HepG2 (cell line): ENCODE results near the gene CD276. TPM values are rescaled to one million over a fixed set of nuclear protein-coding genes. Genes with fewer than 3 reads are reported as not detected.

Experiments used
- ATAC-seq: fragments of 200-7000 bp; cut with Tn5 transposase; 3 replicates; pipeline ENCODE4 v1.9.1; 2020; ENCODE audit warnings: mild to moderate bottlenecking, moderate library complexity
- BruUV-seq: library from RNA; stranded (reverse); fragments of 400-500 nt; replicated peaks from 2 replicates; lab custom pipeline; 2021; lab: Mats Ljungman, UMichigan
- CTCF ChIA-PET: fragments of 300-600 bp; formaldehyde crosslinking; extraction: SDS; loops from one replicate; lab custom pipeline; 2021; ENCODE audit warnings: low total read pairs, inconsistent platforms, low intra/inter-chr PET ratio; lab: Yijun Ruan, JAX
- POLR2A ChIA-PET: fragments of 350-600 bp; sonication (Branson Sonifier 250); formaldehyde crosslinking; loops from one replicate; lab custom pipeline; 2020; ENCODE audit warnings: antibody characterized with exemption, inconsistent platforms; lab: Yijun Ruan, JAX
- DNase-seq: peaks from one replicate; pipeline ENCODE4 v3.0.0-alpha.2; 2015; ENCODE audit warnings: low spot score
- FAIRE-seq: peaks from 3 replicates; lab custom pipeline; 2011; peaks lifted over from hg19 to GRCh38; lab: Jason Lieb, UNC
- H2AFZ ChIP-seq: one replicate; pipeline ENCODE4 v1.6.1; 2011; ENCODE audit warnings: low read length, inconsistent platforms
- H3K27ac ChIP-seq: fragments of 300-600 bp; 3 replicates; pipeline ENCODE4 v1.8.0; 2011; ENCODE audit warnings: mixed run types, mild to moderate bottlenecking, mixed read lengths, low read length, inconsistent platforms; ENCODE audit not compliant: insufficient read depth; ENCODE audit errors: extremely low read length
- H3K27me3 ChIP-seq, 2 experiments: fragments of 200-600 bp in 1 of 2; 2 replicates in 1 of 2; 3 replicates in 1 of 2; pipeline versions ENCODE4 v1.6.0 to v1.8.0; 2011; ENCODE audit warnings: low read length in 2 of 2, mild to moderate bottlenecking in 2 of 2, moderate library complexity in 2 of 2, inconsistent platforms in 1 of 2; ENCODE audit not compliant: insufficient read depth in 2 of 2, control insufficient read depth in 1 of 2
- H3K36me3 ChIP-seq, 2 experiments: fragments of 200-600 bp in 1 of 2; replicated peaks in 1 of 2; 2 replicates in 1 of 2; 3 replicates in 1 of 2; pipeline versions ENCODE4 v1.5.1 to v1.8.0; 2011; ENCODE audit warnings: low read length in 2 of 2, inconsistent platforms in 1 of 2; ENCODE audit not compliant: insufficient read depth in 2 of 2, control insufficient read depth in 1 of 2
- H3K4me1 ChIP-seq: 2 replicates; pipeline ENCODE4 v1.5.1; 2012; ENCODE audit warnings: low read length, inconsistent platforms; ENCODE audit not compliant: insufficient read depth
- H3K4me2 ChIP-seq: 2 replicates; pipeline ENCODE4 v1.6.0; 2011; ENCODE audit warnings: low read depth, low read length, inconsistent platforms
- H3K4me3 ChIP-seq, 3 experiments: fragments of 200-600 bp in 1 of 3; sonication (generic), shearing (Covaris generic) in 1 of 3; replicated peaks in 1 of 3; 2 replicates each; pipeline ENCODE4 v1.5.1; 2011 to 2016; ENCODE audit warnings: low read length in 3 of 3, inconsistent platforms in 2 of 3, low read depth in 2 of 3, mild to moderate bottlenecking in 2 of 3, control low read depth in 1 of 3, mixed read lengths in 1 of 3; ENCODE audit not compliant: insufficient read depth in 1 of 3
- H3K79me2 ChIP-seq: one replicate; pipeline ENCODE4 v1.6.1; 2011; ENCODE audit warnings: low read length, inconsistent platforms; ENCODE audit not compliant: insufficient read depth
- H3K9ac ChIP-seq: 2 replicates; pipeline ENCODE4 v1.6.0; 2011; ENCODE audit warnings: mild to moderate bottlenecking, low read depth, low read length, inconsistent platforms; ENCODE audit not compliant: insufficient read depth
- H3K9me3 ChIP-seq: 2 replicates; pipeline ENCODE4 v1.5.1; 2012; ENCODE audit warnings: mild to moderate bottlenecking, low read length
- H4K20me1 ChIP-seq: 2 replicates; pipeline ENCODE4 v1.6.0; 2011; ENCODE audit warnings: inconsistent platforms, mild to moderate bottlenecking, low read length, moderate library complexity; ENCODE audit not compliant: insufficient read depth
- NFYB ChIP-seq: sonication (generic); formaldehyde crosslinking; IDR thresholded peaks from 2 replicates; pipeline ENCODE4 v1.4.0; 2020; ENCODE audit warnings: missing genetic modification reagents
- NR2F2 ChIP-seq: IDR thresholded peaks from 2 replicates; pipeline ENCODE4 v1.6.1; 2012; ENCODE audit warnings: low read depth, inconsistent platforms, borderline replicate concordance
- REL ChIP-seq: sonication (generic); formaldehyde crosslinking; conservative IDR thresholded peaks from 2 replicates; pipeline ENCODE4 v1.8.0; 2022; ENCODE audit warnings: mild to moderate bottlenecking, missing genetic modification reagents, moderate library complexity
- ZNF878 ChIP-seq: sonication (generic); formaldehyde crosslinking; IDR thresholded peaks from 2 replicates; pipeline ENCODE4 v1.8.1; 2023; ENCODE audit warnings: mild to moderate bottlenecking, missing genetic modification reagents, moderate library complexity
- WGBS: methylation state at CpG from one replicate; pipeline ENCODE4 v1.1.6; 2017; ENCODE audit warnings: low lambda C conversion rate; 5-methylcytosine and 5-hydroxymethylcytosine counted together
- in situ Hi-C: cut with HindIII; loops from 2 replicates; pipeline ENCODE4 v1.10.0; 2017; ENCODE audit warnings: low pct_unique_long_range_greater_than_20kb; ENCODE audit not compliant: extremely low pct_ligation_motif_present
- intact Hi-C: fragments of 100-400 bp; cut with micrococcal nuclease; formaldehyde crosslinking; loops from one replicate; pipeline ENCODE4 v1.10.0; 2022; ENCODE audit not compliant: unreplicated experiment
- polyA plus RNA-seq, 8 experiments: library from polyadenylated mRNA; depleted of rRNA in 3 of 8; stranded (reverse) in 7 of 8; unstranded in 1 of 8; fragments of >200 nt; fragmentation: Illumina TruSeq in 4 of 8; extraction: Trizol in 4 of 8; gene quantifications; 2 replicates each; pipeline versions ENCODE4 v1.2.1 to v1.2.3, GENCODE V29; 2011 to 2016; ENCODE audit warnings: low read depth in 4 of 8, missing spikeins in 1 of 8, mixed read lengths in 1 of 8; ENCODE audit not compliant: insufficient read depth in 1 of 8
- total RNA-seq, 5 experiments: library from RNA; depleted of rRNA; stranded (reverse); fragments of >200 nt; fragmentation: Illumina TruSeq; extraction: Trizol; gene quantifications; 2 replicates each; pipeline ENCODE4 v1.2.3, GENCODE V29; 2016; ENCODE audit warnings: low read depth in 1 of 5
- TF ChIP-seq, protein P1 (sequence below): sonication (generic); formaldehyde crosslinking; IDR thresholded peaks from 2 replicates; pipeline ENCODE4 v1.5.1; 2020; ENCODE audit warnings: mild to moderate bottlenecking, missing genetic modification reagents, borderline replicate concordance

CD276 gene
- total and polyA plus RNA-seq, 2 of the 13 experiments (the other 11 are each of a cell fraction or from before 2014, with no cell fraction given), result 24.6 to 55.2 TPM

DNA sequence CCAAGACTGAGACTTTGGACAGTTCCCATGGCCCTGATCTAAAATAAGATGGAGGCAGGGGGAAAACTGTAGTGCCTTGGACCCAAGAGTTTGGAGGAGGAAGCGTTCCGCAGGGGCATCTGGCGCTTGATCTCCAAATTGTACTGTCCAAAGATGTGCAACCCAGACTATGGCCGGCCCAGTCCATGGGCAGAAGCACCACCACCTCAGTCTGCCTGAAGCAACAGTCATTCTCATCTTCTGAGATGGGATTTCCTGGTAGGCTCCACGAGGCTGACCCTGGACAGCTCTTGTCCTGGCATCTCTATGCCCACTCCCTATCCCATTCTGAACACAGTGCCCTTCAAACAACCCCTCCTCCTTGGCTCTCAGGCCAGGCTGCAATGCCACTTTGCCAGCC, 65.3 kb downstream of the CD276 start:
- H3K27ac ChIP-seq, result no peak overlapping the region
- intact Hi-C loops (no loop called here), in situ Hi-C loops (no loop called here)
- no peak for FAIRE-seq
- no peak overlapping the region for H3K4me2 ChIP-seq
- ChIA-PET CTCF (no interaction called here), POLR2A (no interaction called here)
- no peak for DNase-seq
- peaks cover 3% of the 10 kb centered on the region; the same call in 1 of the 2 replicates for H4K20me1 ChIP-seq
- no TSS peak for BruUV-seq
- no peak overlapping the region for H3K9ac ChIP-seq
- no peaks in the 10 kb centered on the region for H3K79me2 ChIP-seq
- H3K9me3 ChIP-seq, result no peaks in the 10 kb centered on the region
- ATAC-seq, result no peak
- WGBS, result 8% methylated on average over 1 of the region's 5 CpGs
- no peaks in the 10 kb centered on the region for H3K4me1 ChIP-seq
- H3K36me3 ChIP-seq, result no peaks in the 10 kb centered on the region
- H3K27me3 ChIP-seq, result peaks cover 10 to 50% of the 10 kb centered on the region in 2 experiments; a peak in 4 of 5 replicates
- H3K4me3 ChIP-seq, result no peak overlapping the region
- H2AFZ ChIP-seq, result no peak overlapping the region
- TF ChIP-seq ZNF878 (CRISPR knock-in tag) (no peak), NR2F2 (no peak), REL (no peak), NFYB (CRISPR knock-in tag) (no peak)
- TF ChIP-seq, protein P1, sequence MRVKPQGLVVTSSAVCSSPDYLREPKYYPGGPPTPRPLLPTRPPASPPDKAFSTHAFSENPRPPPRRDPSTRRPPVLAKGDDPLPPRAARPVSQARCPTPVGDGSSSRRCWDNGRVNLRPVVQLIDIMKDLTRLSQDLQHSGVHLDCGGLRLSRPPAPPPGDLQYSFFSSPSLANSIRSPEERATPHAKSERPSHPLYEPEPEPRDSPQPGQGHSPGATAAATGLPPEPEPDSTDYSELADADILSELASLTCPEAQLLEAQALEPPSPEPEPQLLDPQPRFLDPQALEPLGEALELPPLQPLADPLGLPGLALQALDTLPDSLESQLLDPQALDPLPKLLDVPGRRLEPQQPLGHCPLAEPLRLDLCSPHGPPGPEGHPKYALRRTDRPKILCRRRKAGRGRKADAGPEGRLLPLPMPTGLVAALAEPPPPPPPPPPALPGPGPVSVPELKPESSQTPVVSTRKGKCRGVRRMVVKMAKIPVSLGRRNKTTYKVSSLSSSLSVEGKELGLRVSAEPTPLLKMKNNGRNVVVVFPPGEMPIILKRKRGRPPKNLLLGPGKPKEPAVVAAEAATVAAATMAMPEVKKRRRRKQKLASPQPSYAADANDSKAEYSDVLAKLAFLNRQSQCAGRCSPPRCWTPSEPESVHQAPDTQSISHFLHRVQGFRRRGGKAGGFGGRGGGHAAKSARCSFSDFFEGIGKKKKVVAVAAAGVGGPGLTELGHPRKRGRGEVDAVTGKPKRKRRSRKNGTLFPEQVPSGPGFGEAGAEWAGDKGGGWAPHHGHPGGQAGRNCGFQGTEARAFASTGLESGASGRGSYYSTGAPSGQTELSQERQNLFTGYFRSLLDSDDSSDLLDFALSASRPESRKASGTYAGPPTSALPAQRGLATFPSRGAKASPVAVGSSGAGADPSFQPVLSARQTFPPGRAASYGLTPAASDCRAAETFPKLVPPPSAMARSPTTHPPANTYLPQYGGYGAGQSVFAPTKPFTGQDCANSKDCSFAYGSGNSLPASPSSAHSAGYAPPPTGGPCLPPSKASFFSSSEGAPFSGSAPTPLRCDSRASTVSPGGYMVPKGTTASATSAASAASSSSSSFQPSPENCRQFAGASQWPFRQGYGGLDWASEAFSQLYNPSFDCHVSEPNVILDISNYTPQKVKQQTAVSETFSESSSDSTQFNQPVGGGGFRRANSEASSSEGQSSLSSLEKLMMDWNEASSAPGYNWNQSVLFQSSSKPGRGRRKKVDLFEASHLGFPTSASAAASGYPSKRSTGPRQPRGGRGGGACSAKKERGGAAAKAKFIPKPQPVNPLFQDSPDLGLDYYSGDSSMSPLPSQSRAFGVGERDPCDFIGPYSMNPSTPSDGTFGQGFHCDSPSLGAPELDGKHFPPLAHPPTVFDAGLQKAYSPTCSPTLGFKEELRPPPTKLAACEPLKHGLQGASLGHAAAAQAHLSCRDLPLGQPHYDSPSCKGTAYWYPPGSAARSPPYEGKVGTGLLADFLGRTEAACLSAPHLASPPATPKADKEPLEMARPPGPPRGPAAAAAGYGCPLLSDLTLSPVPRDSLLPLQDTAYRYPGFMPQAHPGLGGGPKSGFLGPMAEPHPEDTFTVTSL, result no peak
